ENCODE results near the gene DAGLA. TPM values are rescaled to one million over a fixed set of nuclear protein-coding genes. Genes with fewer than 3 reads are reported as not detected.
A peak's percentile ranks its signal among the peaks of the same experiment; 100 is the strongest.

DAGLA gene
- total and polyA plus RNA-seq, 3 donors from 2014 or later: 5.1 to 8.3 (median 7.1) TPM

DNA sequence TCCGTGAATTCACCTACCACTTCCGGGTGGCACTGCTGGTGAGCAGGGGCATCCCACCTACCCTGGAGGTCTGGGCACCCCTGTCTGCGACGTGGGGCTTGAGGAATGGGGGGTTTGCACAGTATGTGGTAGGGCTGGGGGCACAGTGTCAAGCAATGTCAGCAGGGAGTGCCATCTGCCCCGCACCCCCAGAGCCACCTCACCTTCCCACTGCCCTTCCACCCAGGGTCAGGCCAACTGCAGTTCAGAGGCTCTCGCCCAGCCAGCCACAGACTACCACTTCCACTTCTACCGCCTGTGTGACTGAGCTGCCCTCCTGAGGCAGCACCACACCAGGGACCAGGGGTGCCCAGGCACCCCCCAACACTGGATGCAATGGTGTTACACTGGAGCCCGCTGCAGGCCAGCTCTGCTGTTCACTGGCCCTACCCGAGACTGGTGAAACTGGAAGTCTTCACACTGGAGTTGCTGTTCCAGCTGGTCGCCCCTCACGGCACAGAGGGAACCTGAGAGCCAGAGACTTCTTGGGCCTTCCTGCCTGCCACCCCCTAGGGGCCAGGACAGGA, 105.7 kb downstream of the DAGLA start:
- Histone ChIP-seq H3K4me3 (no peak overlapping the region), H3K27ac (no peak overlapping the region), H3K4me1 (no peaks in the 10 kb centered on the region), H3K9me3 (no peaks in the 10 kb centered on the region), H3K36me3 (ENCODE audit: low read depth, missing control alignments) (no peaks in the 10 kb centered on the region), H3K27me3 (no peaks in the 10 kb centered on the region)
- intact Hi-C loops (cut with DNase I; ENCODE audit: low total_unique reads): no loop called here
- no peak for DNase-seq
- 81% methylated on average over 11 of the region's 11 CpGs; no CpG with 5 or more reads in 1 of the 2 donors for WGBS, 2 donors
- TF ChIP-seq POLR2A (IDR thresholded peaks at IDR 0.05): no peak
- no peak for TF ChIP-seq CTCF (IDR thresholded peaks at IDR 0.05)

- Histone ChIP-seq H3K36me3 (ENCODE audit: low read depth, missing control alignments) (no peaks in the 10 kb centered on the region), H3K27ac (no peak overlapping the region), H3K4me1 (peaks cover 7% of the 10 kb centered on the region), H3K4me3 (no peak overlapping the region), H3K27me3 (no peaks in the 10 kb centered on the region), H3K9me3 (no peaks in the 10 kb centered on the region)
- TF ChIP-seq CTCF (IDR thresholded peaks at IDR 0.05): peak in 1 of 3 experiments; percentile 43
- no peak for TF ChIP-seq POLR2A (IDR thresholded peaks at IDR 0.05)
- WGBS, 2 donors: 45 to 52% methylated on average over 9 of the region's 9 CpGs
- DNase-seq: peak; percentile 72
- intact Hi-C loops (cut with DNase I; ENCODE audit: low total_unique reads): no loop called here
These were observed 107.8 kb downstream of the DAGLA start for GRCh38 chr11:61787928-61788491.

GRCh38 chr11:61791737-61792309, 111.6 kb downstream of the DAGLA start:
- WGBS, 2 donors: 2 to 3% methylated on average over 14 of the region's 14 CpGs
- peak overlapping the region; percentile 95 to 98 for H3K27ac ChIP-seq
- H3K36me3 ChIP-seq (ENCODE audit: low read depth, missing control alignments): no peaks in the 10 kb centered on the region
- peak overlapping the region; percentile 84 to 97 for H3K4me3 ChIP-seq
- intact Hi-C loops (cut with DNase I; ENCODE audit: low total_unique reads): loop anchor here (10.0 kb wide), 2 partner anchors 163 to 313 kb away; partner anchors contain the start of gene BEST1
- H3K27me3 ChIP-seq: no peaks in the 10 kb centered on the region
- TF ChIP-seq CTCF (IDR thresholded peaks at IDR 0.05) (no peak), POLR2A (IDR thresholded peaks at IDR 0.05) (no peak)
- H3K9me3 ChIP-seq: no peaks in the 10 kb centered on the region
- H3K4me1 ChIP-seq: peaks cover 14% of the 10 kb centered on the region
- peak; percentile 89 for DNase-seq

DNA sequence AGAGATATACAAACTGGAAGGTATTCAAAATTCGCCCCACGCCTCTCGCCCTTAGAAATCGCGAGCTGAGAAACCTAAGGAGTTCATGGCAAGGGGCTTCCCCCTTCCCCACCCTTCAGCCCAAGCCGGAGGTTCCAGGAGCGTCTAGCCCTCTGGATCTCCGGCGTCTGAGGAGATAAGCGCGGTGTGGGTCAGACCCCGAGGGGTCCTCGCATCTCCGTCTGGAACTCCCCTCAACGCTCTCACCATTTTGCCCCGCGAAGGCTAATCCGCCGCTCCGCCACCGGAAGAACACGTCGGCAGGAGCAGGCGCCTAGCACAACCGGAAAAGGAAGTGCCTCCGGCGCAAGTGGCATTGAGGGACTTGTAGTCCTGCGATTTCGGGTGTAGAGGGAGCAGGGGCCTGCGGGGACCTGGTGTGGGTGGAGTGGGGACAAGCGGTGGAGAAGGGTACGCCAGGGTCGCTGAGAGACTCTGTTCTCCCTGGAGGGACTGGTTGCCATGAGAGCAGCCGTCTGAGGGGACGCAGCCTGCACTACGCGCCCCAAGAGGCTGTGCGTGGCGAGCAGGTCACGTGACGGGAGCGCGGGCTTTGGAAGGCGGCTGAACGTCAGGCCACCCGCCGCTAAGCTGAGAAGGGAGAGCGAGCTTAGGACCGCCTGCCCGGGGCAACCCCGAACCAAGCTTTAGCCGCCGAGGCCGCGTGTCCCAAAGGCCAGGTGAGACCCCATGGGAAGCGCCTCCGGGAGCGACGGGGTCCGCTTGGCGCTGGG, 112.3 kb downstream of the DAGLA start, which contains the start of the genes FEN1 and TMEM258:
FEN1 (plus strand) TSS at position 602 of the 773 bp plus-strand sequence. CDS start 2,451 bp downstream, outside the sequence.
TMEM258 (minus strand) TSS at position 290 of the 773 bp plus-strand sequence; CDS start at position 249, 41 bp downstream.
- peak; percentile 93 for DNase-seq
- H3K9me3 ChIP-seq: no peaks in the 10 kb centered on the region
- peak in 1 of 3 experiments; percentile 27 for TF ChIP-seq CTCF (IDR thresholded peaks at IDR 0.05)
- no peak for TF ChIP-seq POLR2A (IDR thresholded peaks at IDR 0.05)
- H3K27me3 ChIP-seq: no peaks in the 10 kb centered on the region
- peak within 1 kb of the TSS; percentile 84 to 97 for H3K4me3 ChIP-seq
- peak within 1 kb of the TSS; percentile 95 to 98 for H3K27ac ChIP-seq
- peaks cover 17% of the 10 kb centered on the region for H3K4me1 ChIP-seq
- 1% methylated on average over 22 to 58 of the region's 61 CpGs for WGBS, 2 donors
- H3K36me3 ChIP-seq (ENCODE audit: low read depth, missing control alignments): no peaks in the 10 kb centered on the region
- intact Hi-C loops (cut with DNase I; ENCODE audit: low total_unique reads): loop anchor here (10.0 kb wide), 2 partner anchors 162 to 312 kb away; partner anchors contain the start of gene BEST1
